GM21619 (cell line): ENCODE results near the gene EXOC4.
"Not testable (repeated sequence)": the region's sequence is repeated elsewhere in the genome, so short reads cannot be mapped to it uniquely, and the experiment has no call there.

Experiments
- ATAC-seq: cut with Tn5 transposase; IDR thresholded peaks from one replicate; pipeline ENCODE4 v1.9.1; 2021; ENCODE audit not compliant: unreplicated experiment

The EXOC4 gene

GRCh38 chr7:133959505-133959904 lies 706.6 kb downstream of the EXOC4 start:
- no peak for ATAC-seq

DNA sequence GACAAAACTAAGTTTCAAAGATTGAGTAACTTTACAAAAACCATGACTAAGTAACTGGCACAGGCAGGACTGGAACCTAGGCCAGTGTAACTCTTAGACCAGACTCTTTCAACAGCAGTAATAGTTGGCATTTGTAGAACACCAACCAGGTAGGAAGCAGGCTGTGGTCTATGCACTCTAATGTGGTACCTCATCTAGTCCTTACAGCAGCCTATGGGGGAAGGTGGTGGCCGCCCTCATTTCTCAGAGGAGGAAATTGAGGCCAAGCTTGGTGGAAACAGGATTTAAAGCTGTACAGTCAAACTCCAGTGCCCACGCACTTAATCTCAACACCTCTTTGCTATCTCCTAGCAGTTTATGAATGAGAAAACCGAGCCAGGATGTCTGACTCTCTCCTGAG lies 708.8 kb downstream of the EXOC4 start:
- no peak for ATAC-seq

GRCh38 chr7:133962646-133963045 lies 709.8 kb downstream of the EXOC4 start:
- no peak for ATAC-seq

GRCh38 chr7:133963629-133964028 lies 710.8 kb downstream of the EXOC4 start:
- no peak for ATAC-seq

- ATAC-seq, result no peak
These were observed 718.7 kb downstream of the EXOC4 start for GRCh38 chr7:133971625-133972024.

GRCh38 chr7:133973710-133974109 lies 720.8 kb downstream of the EXOC4 start:
- ATAC-seq, result no peak

DNA sequence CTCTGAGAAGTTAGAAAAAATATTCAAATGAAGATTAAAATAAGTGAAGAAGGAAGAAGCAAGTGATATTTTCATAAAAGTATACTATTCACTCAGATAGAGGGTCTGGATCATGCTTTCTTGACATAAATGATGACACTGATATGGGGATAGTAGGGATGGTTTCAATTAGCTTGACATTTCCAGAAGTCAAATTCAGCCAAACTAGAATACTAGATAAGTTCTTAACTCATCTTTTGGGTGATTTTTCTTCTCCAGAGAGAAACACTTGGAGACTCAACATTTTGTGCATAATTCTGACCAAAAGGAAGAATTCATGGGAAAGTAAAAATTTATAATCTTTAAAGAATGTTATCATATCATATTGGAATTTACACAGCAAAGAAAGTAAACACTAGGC lies 722.3 kb downstream of the EXOC4 start:
- no peak for ATAC-seq

DNA sequence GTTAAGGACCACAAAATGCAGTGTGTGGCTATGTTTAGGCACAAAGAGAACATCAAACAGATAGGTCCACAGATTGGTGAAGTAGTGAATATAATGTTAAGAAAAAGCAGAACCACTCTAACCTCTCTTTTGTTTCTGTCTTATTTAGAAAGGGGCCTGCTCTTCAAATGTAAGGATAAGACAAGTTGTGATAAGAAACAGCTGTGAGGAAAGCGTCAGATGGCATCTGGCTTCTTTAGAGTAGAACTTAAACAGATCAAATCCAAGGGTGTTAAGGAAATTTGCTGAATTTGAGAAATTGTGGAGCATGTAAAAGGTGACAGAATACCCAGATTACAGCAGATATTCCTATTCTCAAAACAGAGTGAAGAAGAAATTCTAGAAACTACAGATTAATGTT lies 723.3 kb downstream of the EXOC4 start:
- no peak for ATAC-seq

GRCh38 chr7:133977409-133978274 lies 724.8 kb downstream of the EXOC4 start:
- no peak for ATAC-seq

DNA sequence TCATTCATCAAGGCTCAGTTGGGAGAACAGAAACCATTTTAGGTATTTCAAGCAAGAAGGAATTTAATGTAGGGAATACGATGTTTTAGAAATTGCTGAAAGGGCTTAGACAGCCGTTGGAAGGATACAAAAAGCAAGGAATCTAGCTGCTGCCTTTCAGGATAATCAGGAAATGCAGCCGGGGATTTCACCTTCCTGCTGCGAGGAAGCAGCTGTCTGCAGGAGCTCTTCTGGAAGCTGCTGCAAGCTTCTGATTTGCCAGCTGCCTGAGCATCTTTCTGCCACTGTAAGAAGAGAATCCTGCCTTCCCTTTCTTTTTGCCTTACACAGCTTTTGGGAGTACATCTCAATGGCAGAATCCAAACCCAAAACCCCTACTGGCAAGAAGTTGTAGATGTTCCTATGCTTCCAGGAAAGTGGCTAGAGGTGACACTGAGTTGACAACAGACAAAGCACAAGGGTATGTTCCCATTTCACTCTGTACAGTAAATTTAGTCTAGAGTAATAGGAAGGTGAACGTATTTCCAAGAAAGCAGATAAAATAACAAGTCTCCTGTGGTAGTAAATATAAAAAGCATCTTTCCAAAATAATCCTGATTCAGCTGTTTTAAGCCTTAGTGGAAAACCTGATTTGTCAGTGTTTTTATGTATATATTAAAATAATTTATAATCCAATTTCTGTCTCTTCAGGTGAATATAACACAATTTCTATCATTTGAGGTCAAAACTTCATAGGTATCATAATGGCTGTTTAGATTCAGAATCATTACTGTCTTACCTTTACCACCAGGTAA lies 725.8 kb downstream of the EXOC4 start:
- ATAC-seq, result no peak

GRCh38 chr7:133980804-133981203 lies 727.9 kb downstream of the EXOC4 start:
- no peak for ATAC-seq

DNA sequence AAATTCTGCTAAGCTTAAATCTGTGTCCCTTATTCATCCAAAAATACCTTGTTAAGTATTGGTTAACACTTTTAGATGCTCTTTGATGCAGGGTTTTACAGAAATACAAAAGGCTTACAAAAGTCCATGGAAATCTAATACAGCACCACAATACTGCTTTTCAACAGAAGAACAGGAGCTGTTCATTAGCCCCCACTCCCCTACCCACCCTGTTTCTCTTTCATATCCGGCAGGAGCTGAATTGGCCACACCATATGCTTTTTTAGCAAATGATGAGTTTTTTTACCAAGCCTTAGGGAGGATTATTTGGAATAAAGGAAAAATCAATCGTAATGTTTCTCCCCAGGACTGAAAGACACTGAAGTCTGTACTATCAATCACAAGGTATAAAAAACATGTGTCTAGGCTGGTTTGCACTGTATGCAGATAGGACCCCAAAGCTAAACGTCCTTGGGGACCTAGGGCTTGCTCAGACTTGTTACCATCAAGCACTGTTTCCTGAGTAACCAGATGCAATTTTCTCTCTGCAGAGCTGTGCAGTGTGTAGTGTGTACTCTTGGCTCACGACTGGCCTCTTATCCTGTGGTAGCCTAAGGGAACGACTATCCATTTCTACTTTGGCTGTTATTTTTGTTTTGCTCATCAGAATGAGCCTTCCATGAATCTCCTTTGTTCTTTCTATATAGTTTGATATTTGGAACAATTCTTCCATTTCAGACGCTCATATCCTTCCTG lies 731.0 kb downstream of the EXOC4 start:
- no peak for ATAC-seq

GRCh38 chr7:133985300-133985699 lies 732.4 kb downstream of the EXOC4 start:
- ATAC-seq, result no peak

GRCh38 chr7:133987582-133987981 lies 734.7 kb downstream of the EXOC4 start:
- no peak for ATAC-seq

DNA sequence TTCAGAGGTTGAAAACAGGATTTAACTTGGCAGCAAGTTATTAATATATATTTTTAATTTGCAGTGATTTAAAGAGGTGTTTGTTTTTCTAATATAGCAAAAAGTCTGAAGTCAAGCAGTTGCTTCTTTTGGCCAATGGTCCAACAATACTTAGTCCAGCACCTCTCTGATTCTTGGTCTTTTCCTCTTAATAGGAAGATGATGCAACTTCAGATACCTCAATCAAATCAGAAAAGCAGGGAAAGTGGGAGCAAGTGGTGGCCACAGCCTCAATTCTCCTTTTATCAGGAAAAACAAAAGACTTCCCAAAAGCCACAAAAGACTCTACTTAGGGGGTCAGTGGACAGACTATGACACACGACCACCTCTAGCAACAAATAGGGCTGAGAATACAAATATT lies 740.7 kb downstream of the EXOC4 start:
- ATAC-seq, result no peak

GRCh38 chr7:133994100-133994499 lies 741.2 kb downstream of the EXOC4 start:
- not testable (repeated sequence) for ATAC-seq

GRCh38 chr7:133997463-133997862 lies 744.6 kb downstream of the EXOC4 start:
- no peak for ATAC-seq

GRCh38 chr7:133999178-133999577 lies 746.3 kb downstream of the EXOC4 start:
- no peak for ATAC-seq

DNA sequence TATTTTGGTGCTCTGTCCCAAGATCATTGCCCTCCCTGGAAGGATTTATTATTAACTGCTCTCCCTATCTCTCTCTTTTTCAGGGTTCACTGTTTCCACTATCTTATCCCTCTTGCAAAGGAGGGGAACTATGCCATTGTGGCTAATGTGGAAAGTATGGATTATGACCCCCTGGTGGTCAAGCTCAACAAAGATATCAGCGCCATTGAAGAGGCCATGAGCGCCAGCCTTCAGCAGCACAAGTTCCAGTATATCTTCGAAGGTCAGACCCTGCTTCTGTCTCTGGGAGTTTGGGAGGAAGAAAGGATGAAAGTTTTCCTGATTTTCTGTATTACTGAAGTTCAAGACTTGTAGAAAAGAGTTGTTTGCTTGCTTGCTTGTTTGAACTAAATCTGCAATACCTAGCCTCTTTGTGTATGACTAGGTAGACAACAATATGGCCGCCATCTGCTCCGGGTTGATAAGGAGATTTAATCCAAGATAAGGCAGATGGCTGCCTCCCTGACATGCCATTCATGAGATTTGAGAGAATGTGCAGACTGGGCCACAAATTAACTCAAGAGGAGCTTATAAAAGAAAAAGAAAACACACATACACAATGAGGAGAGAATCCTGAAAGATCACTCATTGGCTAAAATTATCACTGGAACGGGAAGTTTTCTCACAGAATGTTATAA lies 752.1 kb downstream of the EXOC4 start:
- ATAC-seq, result no peak

- no peak for ATAC-seq
These were observed 756.6 kb downstream of the EXOC4 start for GRCh38 chr7:134009314-134010110.
